Suppressor macrophage treated with lipopolysaccharide for 1 hour (primary cell): Measurements from ENCODE around the gene LMAN2.
A peak's percentile ranks its signal among the peaks of the same experiment; 100 is the strongest.
"Not testable (repeated sequence)": the region's sequence is repeated elsewhere in the genome, so short reads cannot be mapped to it uniquely, and the experiment has no call there.

ENCODE experiments used
- DNase-seq, 3 donors: peaks; one replicate each; pipeline ENCODE4 v3.0.0-alpha.2; 2020 to 2022

Gene LMAN2

GRCh38 chr5:177364159-177364962, 12.9 kb upstream of the LMAN2 start:
- peak; percentile 67 to 74 (median 72) for DNase-seq

- DNase-seq, result no peak
These were observed 12.1 kb upstream of the LMAN2 start for GRCh38 chr5:177363565-177363964.

GRCh38 chr5:177362610-177363507, 11.4 kb upstream of the LMAN2 start:
- peak; percentile 76 to 90 (median 79) for DNase-seq

GRCh38 chr5:177362292-177362609, 10.8 kb upstream of the LMAN2 start:
- DNase-seq, result no peak

- DNase-seq, result peak; percentile 62 to 71 (median 68)
These were observed 10.2 kb upstream of the LMAN2 start for GRCh38 chr5:177361418-177362291.

GRCh38 chr5:177360740-177361139, 9.3 kb upstream of the LMAN2 start:
- not testable (repeated sequence) for DNase-seq

- no peak for DNase-seq
These were observed 8.4 kb upstream of the LMAN2 start for GRCh38 chr5:177359860-177360259.

GRCh38 chr5:177359451-177359851, 8.0 kb upstream of the LMAN2 start:
- DNase-seq, result no peak

GRCh38 chr5:177358370-177358819, 6.9 kb upstream of the LMAN2 start:
- DNase-seq, result no peak

- DNase-seq, result peak; percentile 78 to 84 (median 82)
These were observed 6.2 kb upstream of the LMAN2 start, which contains the start of gene RGS14 for GRCh38 chr5:177357459-177358351. RGS14 (plus strand) TSS chr5:177357924; CDS start chr5:177358025, 101 bp downstream.

- no peak for DNase-seq
These were observed 5.6 kb upstream of the LMAN2 start for GRCh38 chr5:177357146-177357458.

- no peak for DNase-seq
These were observed 5.3 kb upstream of the LMAN2 start for GRCh38 chr5:177356746-177357145.

- peak in 2 of 3 donors; percentile 38 to 39 for DNase-seq
These were observed 4.3 kb upstream of the LMAN2 start for GRCh38 chr5:177355868-177356168.

- DNase-seq, result no peak
These were observed 3.8 kb upstream of the LMAN2 start for GRCh38 chr5:177355162-177355867.

- DNase-seq, result peak; percentile 67 to 75 (median 67)
These were observed 3.2 kb upstream of the LMAN2 start for GRCh38 chr5:177354711-177355110.

- no peak for DNase-seq
These were observed 2.8 kb upstream of the LMAN2 start for GRCh38 chr5:177354256-177354655.

- peak; percentile 46 to 70 (median 60) for DNase-seq
These were observed 1.6 kb upstream of the LMAN2 start for GRCh38 chr5:177353093-177353492.

GRCh38 chr5:177350776-177351391, 584 bp downstream of the LMAN2 start:
- no peak for DNase-seq

GRCh38 chr5:177349762-177350161, 1.7 kb downstream of the LMAN2 start:
- no peak for DNase-seq

GRCh38 chr5:177349362-177349647, 2.2 kb downstream of the LMAN2 start:
- no peak for DNase-seq

- no peak for DNase-seq
These were observed 3.8 kb downstream of the LMAN2 start for GRCh38 chr5:177347699-177348098.
